ENCODE measurements around the gene PLD1. TPM values are rescaled to one million over a fixed set of nuclear protein-coding genes. Genes with fewer than 3 reads are reported as not detected.
A peak's percentile ranks its signal among the peaks of the same experiment; 100 is the strongest.
"Not testable (repeated sequence)": the region's sequence is repeated elsewhere in the genome, so short reads cannot be mapped to it uniquely, and the experiment has no call there.

The PLD1 gene
- total RNA-seq, 1 donor from 2014 or later, result not detected

GRCh38 chr3:171566803-171567422, 243.4 kb downstream of the PLD1 start:
- ChIA-PET CTCF (interaction anchor here (1.0 to 2.9 kb wide), 8 partner anchors 379 to 775 kb away, joined by 3 to 44 read pairs (median 9); no protein-coding TSS in a partner anchor), POLR2A (no interaction called here)
- Mint-ChIP-seq H3K36me3 (ENCODE audit: low read depth) (no peaks in the 10 kb centered on the region), H3K27me3 (peaks cover 3% of the 10 kb centered on the region), H3K4me1 (no peaks in the 10 kb centered on the region), H3K4me3 (no peak overlapping the region), H3K9me3 (no peaks in the 10 kb centered on the region), H3K27ac (no peak overlapping the region)
- ATAC-seq (ENCODE audit: low read depth) (peak; percentile 31), DNase-seq (no peak)
- intact Hi-C loops (cut with micrococcal nuclease), result loop anchor here (1.0 kb wide), 6 partner anchors 380 to 1153 kb away; no protein-coding TSS in a partner anchor
- TF ChIP-seq, protein P1, sequence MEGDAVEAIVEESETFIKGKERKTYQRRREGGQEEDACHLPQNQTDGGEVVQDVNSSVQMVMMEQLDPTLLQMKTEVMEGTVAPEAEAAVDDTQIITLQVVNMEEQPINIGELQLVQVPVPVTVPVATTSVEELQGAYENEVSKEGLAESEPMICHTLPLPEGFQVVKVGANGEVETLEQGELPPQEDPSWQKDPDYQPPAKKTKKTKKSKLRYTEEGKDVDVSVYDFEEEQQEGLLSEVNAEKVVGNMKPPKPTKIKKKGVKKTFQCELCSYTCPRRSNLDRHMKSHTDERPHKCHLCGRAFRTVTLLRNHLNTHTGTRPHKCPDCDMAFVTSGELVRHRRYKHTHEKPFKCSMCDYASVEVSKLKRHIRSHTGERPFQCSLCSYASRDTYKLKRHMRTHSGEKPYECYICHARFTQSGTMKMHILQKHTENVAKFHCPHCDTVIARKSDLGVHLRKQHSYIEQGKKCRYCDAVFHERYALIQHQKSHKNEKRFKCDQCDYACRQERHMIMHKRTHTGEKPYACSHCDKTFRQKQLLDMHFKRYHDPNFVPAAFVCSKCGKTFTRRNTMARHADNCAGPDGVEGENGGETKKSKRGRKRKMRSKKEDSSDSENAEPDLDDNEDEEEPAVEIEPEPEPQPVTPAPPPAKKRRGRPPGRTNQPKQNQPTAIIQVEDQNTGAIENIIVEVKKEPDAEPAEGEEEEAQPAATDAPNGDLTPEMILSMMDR (IDR thresholded peaks at IDR 0.05), result peak; percentile 77

- no peaks in the 10 kb centered on the region for H3K9me3 Mint-ChIP-seq
- H3K27me3 Mint-ChIP-seq, result peaks cover under 1% of the 10 kb centered on the region
- ATAC-seq (ENCODE audit: low read depth) (no peak), DNase-seq (no peak)
- POLR2A ChIA-PET, result no interaction called here
- TF ChIP-seq, protein P1 (IDR thresholded peaks at IDR 0.05), result no peak
- H3K36me3 Mint-ChIP-seq (ENCODE audit: low read depth), result no peaks in the 10 kb centered on the region
- H3K27ac Mint-ChIP-seq, result no peak overlapping the region
- CTCF ChIA-PET, result interaction anchor here (1.2 to 2.9 kb wide), 7 partner anchors 85 to 776 kb away, joined by 3 to 44 read pairs (median 10); no protein-coding TSS in a partner anchor
- H3K4me1 Mint-ChIP-seq, result peaks cover 2% of the 10 kb centered on the region
- intact Hi-C loops (cut with micrococcal nuclease), result loop anchor here (1.0 kb wide), 3 partner anchors 378 to 604 kb away; no protein-coding TSS in a partner anchor
- H3K4me3 Mint-ChIP-seq, result no peak overlapping the region
Observed at GRCh38 chr3:171565481-171566058, 244.7 kb downstream of the PLD1 start.

- no peaks in the 10 kb centered on the region for H3K9me3 Mint-ChIP-seq
- no peaks in the 10 kb centered on the region for H3K36me3 Mint-ChIP-seq (ENCODE audit: low read depth)
- POLR2A ChIA-PET, result no interaction called here
- H3K4me1 Mint-ChIP-seq, result peaks cover 2% of the 10 kb centered on the region
- TF ChIP-seq, protein P1 (IDR thresholded peaks at IDR 0.05), result no peak
- CTCF ChIA-PET, result interaction anchor here (1.2 to 2.9 kb wide), 5 partner anchors 84 to 603 kb away, joined by 3 to 44 read pairs (median 18); no protein-coding TSS in a partner anchor
- DNase-seq (no peak), ATAC-seq (ENCODE audit: low read depth) (no peak)
- no peak overlapping the region for H3K4me3 Mint-ChIP-seq
- no peak overlapping the region for H3K27ac Mint-ChIP-seq
- intact Hi-C loops (cut with micrococcal nuclease), result no loop called here
- no peaks in the 10 kb centered on the region for H3K27me3 Mint-ChIP-seq
Observed at GRCh38 chr3:171564748-171565480, 245.4 kb downstream of the PLD1 start.

GRCh38 chr3:171563298-171563697, 247.0 kb downstream of the PLD1 start:
- ChIA-PET CTCF (interaction anchor here (0.7 to 0.8 kb wide), 2 partner anchors 602 to 1149 kb away, joined by 3 read pairs; no protein-coding TSS in a partner anchor), POLR2A (no interaction called here)
- TF ChIP-seq, protein P1 (IDR thresholded peaks at IDR 0.05), result no peak
- Mint-ChIP-seq H3K4me3 (no peak overlapping the region), H3K4me1 (peaks cover 2% of the 10 kb centered on the region), H3K36me3 (ENCODE audit: low read depth) (no peaks in the 10 kb centered on the region), H3K9me3 (no peaks in the 10 kb centered on the region), H3K27ac (no peak overlapping the region), H3K27me3 (no peaks in the 10 kb centered on the region)
- intact Hi-C loops (cut with micrococcal nuclease), result no loop called here
- no peak for DNase-seq
- ATAC-seq (ENCODE audit: low read depth), result no peak

GRCh38 chr3:171562459-171562858, 247.8 kb downstream of the PLD1 start:
- H3K9me3 Mint-ChIP-seq; H3K27ac Mint-ChIP-seq; ATAC-seq (ENCODE audit: low read depth); intact Hi-C loops (cut with micrococcal nuclease); H3K4me3 Mint-ChIP-seq; H3K4me1 Mint-ChIP-seq; H3K27me3 Mint-ChIP-seq; DNase-seq; H3K36me3 Mint-ChIP-seq (ENCODE audit: low read depth); POLR2A ChIA-PET: not testable (repeated sequence)
- CTCF ChIA-PET, result interaction anchor here (0.7 kb wide), 1 partner anchor 1148 kb away, joined by 3 read pairs; no protein-coding TSS in a partner anchor

Data from activated B cell treated with CpG ODN at 0.5 μM for 24 hours (primary cell).